NOMO-1 treated with DMSO at 0.1 percent for 48 hours (cell line): ENCODE data around the gene DYTN.

ENCODE experiments used
- DNase-seq: peaks from one replicate; lab custom pipeline; 2025; ENCODE audit not compliant: unreplicated experiment; lab: John Stamatoyannopoulos, UW

DYTN gene

GRCh38 chr2:206701952-206702605, 16.1 kb downstream of the DYTN start:
- no peak for DNase-seq

- no peak for DNase-seq
Measured at GRCh38 chr2:206700156-206700555, 18.0 kb downstream of the DYTN start.

GRCh38 chr2:206698811-206699210, 19.4 kb downstream of the DYTN start:
- no peak for DNase-seq

GRCh38 chr2:206696910-206697309, 21.3 kb downstream of the DYTN start:
- DNase-seq, result no peak

GRCh38 chr2:206693399-206694137, 24.6 kb downstream of the DYTN start:
- peak; percentile 44 for DNase-seq

- DNase-seq, result no peak
Measured at GRCh38 chr2:206692971-206693370, 25.2 kb downstream of the DYTN start.

GRCh38 chr2:206688990-206689389, 29.2 kb downstream of the DYTN start:
- DNase-seq, result peak; percentile 11

- no peak for DNase-seq
Measured at GRCh38 chr2:206688453-206688852, 29.7 kb downstream of the DYTN start.

GRCh38 chr2:206683546-206683945, 34.6 kb downstream of the DYTN start:
- DNase-seq, result no peak

GRCh38 chr2:206670531-206671319, 47.5 kb downstream of the DYTN start:
- DNase-seq, result no peak

- no peak for DNase-seq
Measured at GRCh38 chr2:206665251-206665650, 52.9 kb downstream of the DYTN start.

- DNase-seq, result no peak
Measured at GRCh38 chr2:206657087-206657486, 61.1 kb downstream of the DYTN start.

GRCh38 chr2:206647985-206648384, 70.2 kb downstream of the DYTN start:
- DNase-seq, result no peak

- DNase-seq, result no peak
Measured at GRCh38 chr2:206642075-206643025, 75.8 kb downstream of the DYTN start, which contains the start of gene FAM237A. Gene FAM237A, plus strand, starts transcription at chr2:206642487. Its CDS starts 1,750 bp downstream, at chr2:206644237.

- no peak for DNase-seq
Measured at GRCh38 chr2:206641226-206641625, 77.0 kb downstream of the DYTN start.

- no peak for DNase-seq
Measured at GRCh38 chr2:206639636-206640035, 78.6 kb downstream of the DYTN start.

- no peak for DNase-seq
Measured at GRCh38 chr2:206635015-206635414, 83.2 kb downstream of the DYTN start.

- DNase-seq, result no peak
Measured at GRCh38 chr2:206631340-206631739, 86.9 kb downstream of the DYTN start.

- no peak for DNase-seq
Measured at GRCh38 chr2:206627632-206628031, 90.6 kb downstream of the DYTN start.

GRCh38 chr2:206626108-206626507, 92.1 kb downstream of the DYTN start:
- no peak for DNase-seq

GRCh38 chr2:206619011-206619410, 99.2 kb downstream of the DYTN start:
- DNase-seq, result no peak
